Measurements from ENCODE around the gene USP10. TPM values are rescaled to one million over a fixed set of nuclear protein-coding genes. Genes with fewer than 3 reads are reported as not detected.
A peak's percentile ranks its signal among the peaks of the same experiment; 100 is the strongest.

Gene USP10
- total RNA-seq (100 to 1,000 TPM; 101 to 108 TPM), polyA plus RNA-seq (ENCODE audit: insufficient read depth, low read depth, low replicate concordance) (53.6 TPM)
- long read RNA-seq, donor 1, transcript USP10-201 (14 exons, 3,009 nt) = major isoform, 13 of 41 reads
- long read RNA-seq, donor 1, partial matches to known transcripts = 27 of 41 reads
- long read RNA-seq, donor 1, other reads (novel, unspliced or antisense) = 0 of 41 reads
- long read RNA-seq, donor 2, transcript USP10-201 (14 exons, 3,009 nt) = major isoform, 10 of 60 reads
- long read RNA-seq, donor 2, partial matches to known transcripts = 46 of 60 reads
- long read RNA-seq, donor 2, other reads (novel, unspliced or antisense) = 0 of 60 reads

- intact Hi-C loops (cut with DNase I; ENCODE audit: low total_unique reads) = no loop called here
- peak within 1 kb of the TSS; percentile 96 to 98 for H3K4me3 ChIP-seq
- peak in 1 of 3 experiments; percentile 20 for TF ChIP-seq CTCF (IDR thresholded peaks at IDR 0.05)
- TF ChIP-seq POLR2A (IDR thresholded peaks at IDR 0.05) = no peak
- no peaks in the 10 kb centered on the region for H3K36me3 ChIP-seq (ENCODE audit: low read depth, missing control alignments)
- no peaks in the 10 kb centered on the region for H3K9me3 ChIP-seq
- 0% methylated on average over 37 of the region's 97 CpGs; no CpG with 5 or more reads in 1 of the 2 donors for WGBS, 2 donors
- H3K27me3 ChIP-seq = no peaks in the 10 kb centered on the region
- H3K27ac ChIP-seq = peak within 1 kb of the TSS; percentile 82 to 85
- peaks cover 13% of the 10 kb centered on the region for H3K4me1 ChIP-seq
- DNase-seq = peak; percentile 84
Measured at GRCh38 chr16:84699712-84700445, at the start of gene USP10. Gene USP10 (plus strand): TSS chr16:84700000. CDS start chr16:84700091, 91 bp downstream.

- peak; percentile 38 for DNase-seq
- intact Hi-C loops (cut with DNase I; ENCODE audit: low total_unique reads) = no loop called here
- Histone ChIP-seq H3K4me3 (no peak overlapping the region), H3K36me3 (ENCODE audit: low read depth, missing control alignments) (no peaks in the 10 kb centered on the region), H3K9me3 (no peaks in the 10 kb centered on the region), H3K27me3 (no peaks in the 10 kb centered on the region), H3K4me1 (peaks cover 26% of the 10 kb centered on the region), H3K27ac (peak overlapping the region in 1 of 2 donors; percentile 86)
- TF ChIP-seq POLR2A (IDR thresholded peaks at IDR 0.05) (no peak), CTCF (IDR thresholded peaks at IDR 0.05) (no peak)
- WGBS, 2 donors = 65 to 68% methylated on average over 20 of the region's 20 CpGs
Measured at GRCh38 chr16:84650062-84650991, 49.5 kb upstream of the USP10 start.

- H3K27ac ChIP-seq = no peak overlapping the region
- no peak overlapping the region for H3K4me3 ChIP-seq
- no peaks in the 10 kb centered on the region for H3K9me3 ChIP-seq
- DNase-seq = no peak
- H3K4me1 ChIP-seq = peaks cover 18% of the 10 kb centered on the region
- TF ChIP-seq POLR2A (IDR thresholded peaks at IDR 0.05) (no peak), CTCF (IDR thresholded peaks at IDR 0.05) (no peak)
- H3K36me3 ChIP-seq (ENCODE audit: low read depth, missing control alignments) = no peaks in the 10 kb centered on the region
- intact Hi-C loops (cut with DNase I; ENCODE audit: low total_unique reads) = no loop called here
- no peaks in the 10 kb centered on the region for H3K27me3 ChIP-seq
- 88 to 95% methylated on average over 7 of the region's 7 CpGs for WGBS, 2 donors
Measured at GRCh38 chr16:84652566-84652965, 47.2 kb upstream of the USP10 start.

GRCh38 chr16:84654238-84654637, 45.6 kb upstream of the USP10 start:
- WGBS, 2 donors = 87 to 88% methylated on average over 3 of the region's 3 CpGs
- H3K36me3 ChIP-seq (ENCODE audit: low read depth, missing control alignments) = no peaks in the 10 kb centered on the region
- H3K4me3 ChIP-seq = no peak overlapping the region
- no peaks in the 10 kb centered on the region for H3K27me3 ChIP-seq
- H3K4me1 ChIP-seq = peaks cover 10% of the 10 kb centered on the region
- H3K9me3 ChIP-seq = no peaks in the 10 kb centered on the region
- TF ChIP-seq POLR2A (IDR thresholded peaks at IDR 0.05) = no peak
- TF ChIP-seq CTCF (IDR thresholded peaks at IDR 0.05) = no peak
- no peak overlapping the region for H3K27ac ChIP-seq
- no peak for DNase-seq
- intact Hi-C loops (cut with DNase I; ENCODE audit: low total_unique reads) = no loop called here
